NCI-H2081 (cell line): ENCODE data around the gene ESM1.

ENCODE experiments used
- DNase-seq, 2 experiments: peaks; one replicate each; lab custom pipeline; 2025; lab: John Stamatoyannopoulos, UW

The ESM1 gene

GRCh38 chr5:54981928-54982327 lies 3.5 kb downstream of the ESM1 start:
- DNase-seq: no peak

- DNase-seq: no peak
Observed at GRCh38 chr5:54975701-54976100, 9.7 kb downstream of the ESM1 start.

- DNase-seq: no peak
Observed at GRCh38 chr5:54969856-54970828, 15.3 kb downstream of the ESM1 start.

- no peak for DNase-seq
Observed at GRCh38 chr5:54969242-54969641, 16.2 kb downstream of the ESM1 start.

GRCh38 chr5:54965806-54966205 lies 19.6 kb downstream of the ESM1 start:
- no peak for DNase-seq

GRCh38 chr5:54964405-54964804 lies 21.0 kb downstream of the ESM1 start:
- no peak for DNase-seq

- peak in 1 of 2 experiments; percentile 27 for DNase-seq
Observed at GRCh38 chr5:54959673-54960418, 25.5 kb downstream of the ESM1 start.

- no peak for DNase-seq
Observed at GRCh38 chr5:54956922-54957321, 28.5 kb downstream of the ESM1 start.

GRCh38 chr5:54947187-54947586 lies 38.2 kb downstream of the ESM1 start:
- no peak for DNase-seq

- DNase-seq: no peak
Observed at GRCh38 chr5:54946306-54946819, 39.0 kb downstream of the ESM1 start.

- no peak for DNase-seq
Observed at GRCh38 chr5:54944364-54944763, 41.0 kb downstream of the ESM1 start.

- DNase-seq: no peak
Observed at GRCh38 chr5:54942064-54942778, 43.2 kb downstream of the ESM1 start.

GRCh38 chr5:54936201-54936600 lies 49.2 kb downstream of the ESM1 start:
- DNase-seq: no peak

- DNase-seq: no peak
Observed at GRCh38 chr5:54932789-54933188, 52.6 kb downstream of the ESM1 start.

- DNase-seq: no peak
Observed at GRCh38 chr5:54930736-54931135, 54.7 kb downstream of the ESM1 start.
